ENCODE data around the gene HEATR9. TPM values are rescaled to one million over a fixed set of nuclear protein-coding genes. Genes with fewer than 3 reads are reported as not detected.
A peak's percentile ranks its signal among the peaks of the same experiment; 100 is the strongest.
"Not testable (repeated sequence)": the region's sequence is repeated elsewhere in the genome, so short reads cannot be mapped to it uniquely, and the experiment has no call there.

HEATR9 gene
- total and polyA plus RNA-seq, 4 donors, result 0.08 TPM; not detected in 3

DNA sequence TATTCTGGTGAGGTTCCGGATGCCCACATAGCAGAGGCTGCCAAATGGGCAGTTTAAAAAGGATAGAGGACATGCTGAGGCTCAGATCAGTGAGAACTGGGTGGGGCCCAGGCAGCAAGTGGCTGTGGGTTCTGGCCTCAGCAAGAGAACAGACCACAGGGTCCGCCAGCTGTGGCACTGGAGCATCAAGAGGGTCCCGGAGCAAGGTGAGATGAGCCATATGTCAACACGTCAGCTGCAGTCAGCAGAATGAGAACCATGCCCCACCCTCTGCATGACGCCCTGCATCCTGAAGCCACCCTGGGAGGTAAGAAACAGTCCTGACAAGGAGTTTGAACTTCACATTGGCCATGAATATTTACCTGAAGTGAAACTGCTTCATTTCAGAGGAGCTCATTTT, 31.6 kb upstream of the HEATR9 start:
- Histone ChIP-seq H3K27me3 (ENCODE audit: control insufficient read depth in 4 of 4, insufficient read depth in 4 of 4, low read length in 3 of 4) (no peaks in the 10 kb centered on the region), H3K4me3 (ENCODE audit: low read depth in 1 of 3, low read length in 3 of 3) (no peak overlapping the region), H3K27ac (ENCODE audit: low read depth in 1 of 2, low read length in 2 of 2) (no peak overlapping the region), H3K9me3 (ENCODE audit: control insufficient read depth in 4 of 4, low read length in 3 of 4) (no peaks in the 10 kb centered on the region), H3K9ac (ENCODE audit: low read depth in 1 of 2, low read length in 2 of 2) (no peak overlapping the region), H3K4me1 (ENCODE audit: control insufficient read depth in 4 of 4, insufficient read depth in 4 of 4, low read length in 3 of 4) (peaks cover 0 to 5% (median 0%) of the 10 kb centered on the region in 4 donors), H3K36me3 (ENCODE audit: control insufficient read depth in 4 of 4, insufficient read depth in 3 of 4, low read depth in 1 of 4, low read length in 3 of 4) (no peaks in the 10 kb centered on the region)
- no peak for DNase-seq (ENCODE audit: low spot score)
- 86% methylated on average over 5 of the region's 5 CpGs for WGBS
- TF ChIP-seq TAF1 (conservative IDR thresholded peaks at IDR 0.05) (no peak), RXRA (IDR thresholded peaks at IDR 0.05) (no peak), GABPA (IDR thresholded peaks at IDR 0.05 in 1 of 2, conservative IDR thresholded peaks at IDR 0.05 in 1 of 2) (no peak)
- TF ChIP-seq, protein P1, sequence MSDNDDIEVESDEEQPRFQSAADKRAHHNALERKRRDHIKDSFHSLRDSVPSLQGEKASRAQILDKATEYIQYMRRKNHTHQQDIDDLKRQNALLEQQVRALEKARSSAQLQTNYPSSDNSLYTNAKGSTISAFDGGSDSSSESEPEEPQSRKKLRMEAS (IDR thresholded peaks at IDR 0.05), result no peak

DNA sequence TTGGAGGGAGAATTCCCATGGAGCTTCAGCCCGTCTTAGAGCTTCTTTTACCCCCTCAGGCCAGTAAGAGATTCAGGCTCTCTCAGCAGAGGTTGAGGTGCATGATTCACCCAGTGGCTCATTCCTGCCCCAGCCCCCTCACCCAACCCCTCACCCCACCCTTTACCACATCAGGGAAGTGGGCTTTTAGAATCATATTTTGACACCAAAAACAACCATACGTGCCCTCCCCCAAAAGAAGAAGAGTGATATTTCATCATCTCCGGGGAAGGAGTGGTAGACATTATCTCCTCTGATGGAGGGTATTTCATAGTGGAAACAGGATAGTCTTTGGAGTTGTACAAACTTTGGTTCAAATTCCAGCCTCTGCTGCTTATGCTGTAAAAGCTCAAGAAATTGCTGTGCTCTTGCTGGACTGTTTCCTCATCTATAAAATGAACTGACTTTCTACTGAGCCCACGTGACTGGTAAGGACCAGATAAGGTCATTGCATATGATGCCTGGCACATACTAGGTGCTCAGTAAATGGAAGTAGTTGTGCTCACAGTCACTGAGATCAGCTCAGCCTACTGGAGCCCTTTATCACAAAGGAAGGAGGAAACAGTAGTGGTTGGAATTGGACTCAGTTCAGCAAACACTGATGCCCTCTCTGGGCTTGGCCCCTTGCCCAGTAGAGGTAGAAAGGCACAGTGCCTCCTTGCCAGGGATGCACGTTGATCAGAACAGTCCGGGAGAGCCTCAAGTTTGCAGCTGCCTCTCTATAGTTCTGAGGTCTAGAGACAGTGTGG, 29.8 kb upstream of the HEATR9 start:
- H3K27ac ChIP-seq (ENCODE audit: low read depth in 1 of 2, low read length in 2 of 2), result no peak overlapping the region
- H3K36me3 ChIP-seq (ENCODE audit: control insufficient read depth in 4 of 4, insufficient read depth in 3 of 4, low read depth in 1 of 4, low read length in 3 of 4), result no peaks in the 10 kb centered on the region
- H3K9ac ChIP-seq (ENCODE audit: low read depth in 1 of 2, low read length in 2 of 2), result no peak overlapping the region
- WGBS, result 49% methylated on average over 6 of the region's 6 CpGs
- DNase-seq (ENCODE audit: low spot score), result no peak
- H3K4me1 ChIP-seq (ENCODE audit: control insufficient read depth in 4 of 4, insufficient read depth in 4 of 4, low read length in 3 of 4), result peaks cover 0 to 5% (median 0%) of the 10 kb centered on the region in 4 donors
- H3K27me3 ChIP-seq (ENCODE audit: control insufficient read depth in 4 of 4, insufficient read depth in 4 of 4, low read length in 3 of 4), result no peaks in the 10 kb centered on the region
- no peaks in the 10 kb centered on the region for H3K9me3 ChIP-seq (ENCODE audit: control insufficient read depth in 4 of 4, low read length in 3 of 4)
- no peak overlapping the region for H3K4me3 ChIP-seq (ENCODE audit: low read depth in 1 of 3, low read length in 3 of 3)
- no peak for TF ChIP-seq RXRA (IDR thresholded peaks at IDR 0.05)
- TF ChIP-seq RAD21 (IDR thresholded peaks at IDR 0.05), result peak; percentile 12 to 31
- peak; percentile 45 to 51 for TF ChIP-seq HNF4A (conservative IDR thresholded peaks at IDR 0.05)

DNA sequence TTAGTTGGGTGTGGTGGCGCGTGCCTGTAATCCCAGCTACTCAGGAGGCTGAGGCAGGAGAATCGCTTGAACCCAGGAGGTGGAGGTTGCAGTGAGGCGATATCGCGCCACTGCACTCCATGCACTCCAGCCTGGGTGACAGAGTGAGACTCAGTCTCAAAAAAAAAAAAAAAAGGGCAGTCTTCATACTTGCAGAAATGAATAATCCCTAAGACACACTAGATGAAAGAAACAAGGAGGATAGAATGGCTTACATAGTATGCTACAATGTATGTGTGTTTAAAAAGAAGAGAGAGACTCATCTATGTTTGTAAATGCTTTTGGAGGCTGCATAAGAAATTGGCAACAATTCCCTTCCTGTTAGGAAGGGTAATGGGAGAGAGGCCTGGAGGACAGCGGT, 29.1 kb upstream of the HEATR9 start:
- not testable (repeated sequence) for DNase-seq (ENCODE audit: low spot score); H3K27me3 ChIP-seq (ENCODE audit: control insufficient read depth in 4 of 4, insufficient read depth in 4 of 4, low read length in 3 of 4); H3K36me3 ChIP-seq (ENCODE audit: control insufficient read depth in 4 of 4, insufficient read depth in 3 of 4, low read depth in 1 of 4, low read length in 3 of 4); H3K9ac ChIP-seq (ENCODE audit: low read depth in 1 of 2, low read length in 2 of 2); H3K4me1 ChIP-seq (ENCODE audit: control insufficient read depth in 4 of 4, insufficient read depth in 4 of 4, low read length in 3 of 4); H3K27ac ChIP-seq (ENCODE audit: low read depth in 1 of 2, low read length in 2 of 2); H3K9me3 ChIP-seq (ENCODE audit: control insufficient read depth in 4 of 4, low read length in 3 of 4); H3K4me3 ChIP-seq (ENCODE audit: low read depth in 1 of 3, low read length in 3 of 3)
- WGBS, result 97% methylated on average over 7 of the region's 7 CpGs

DNA sequence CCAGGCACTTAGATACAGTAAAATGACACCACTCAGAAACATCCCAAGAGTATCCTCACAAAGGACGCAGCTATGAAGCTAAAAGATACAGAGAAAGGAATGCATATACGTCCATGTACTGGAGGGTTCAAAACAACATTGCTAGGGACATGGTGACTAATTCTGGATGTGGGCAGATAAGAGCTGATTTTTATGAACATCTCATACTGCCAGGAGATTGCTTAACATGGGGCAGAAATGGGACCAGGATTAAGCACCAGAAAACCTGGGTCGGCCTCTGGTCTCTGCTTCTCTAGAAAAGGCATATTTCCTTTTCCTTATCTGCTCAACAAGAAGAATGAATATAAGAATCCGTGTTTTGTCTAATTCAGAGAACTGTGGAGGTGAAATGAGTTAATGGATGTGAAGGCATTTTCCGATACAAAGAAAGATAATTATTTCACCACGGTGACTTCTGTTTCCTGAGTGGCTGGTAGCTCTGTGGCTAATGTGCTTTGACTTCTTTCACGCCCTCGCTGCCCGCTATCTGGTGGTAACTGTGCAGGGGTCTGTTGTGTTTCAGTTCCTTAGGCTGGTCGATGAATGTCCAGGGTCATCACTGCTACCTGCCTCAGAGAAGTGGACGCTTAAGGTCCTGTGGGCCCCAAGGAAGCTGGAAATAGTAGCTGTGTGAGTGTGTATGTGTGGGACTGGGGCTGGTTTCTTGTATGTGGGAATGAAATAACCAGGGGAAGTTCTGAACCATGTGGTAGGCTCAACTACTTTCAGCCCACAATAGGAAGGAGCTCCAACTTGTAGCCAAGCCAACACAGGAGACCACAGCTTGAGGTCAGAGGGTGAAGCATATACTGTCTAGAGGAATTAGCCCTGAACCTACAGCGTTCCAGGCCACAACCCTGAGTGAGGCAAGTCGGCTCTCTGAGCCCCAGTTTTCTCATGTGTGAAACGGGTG, 27.2 kb upstream of the HEATR9 start:
- H3K27me3 ChIP-seq (ENCODE audit: control insufficient read depth in 4 of 4, insufficient read depth in 4 of 4, low read length in 3 of 4), result no peaks in the 10 kb centered on the region
- no peak for DNase-seq (ENCODE audit: low spot score)
- H3K36me3 ChIP-seq (ENCODE audit: control insufficient read depth in 4 of 4, insufficient read depth in 3 of 4, low read depth in 1 of 4, low read length in 3 of 4), result no peaks in the 10 kb centered on the region
- 79% methylated on average over 14 of the region's 14 CpGs for WGBS
- H3K4me3 ChIP-seq (ENCODE audit: low read depth in 1 of 3, low read length in 3 of 3), result no peak overlapping the region
- no peaks in the 10 kb centered on the region for H3K9me3 ChIP-seq (ENCODE audit: control insufficient read depth in 4 of 4, low read length in 3 of 4)
- H3K4me1 ChIP-seq (ENCODE audit: control insufficient read depth in 4 of 4, insufficient read depth in 4 of 4, low read length in 3 of 4), result peaks cover 0 to 5% (median 0%) of the 10 kb centered on the region in 4 donors
- H3K27ac ChIP-seq (ENCODE audit: low read depth in 1 of 2, low read length in 2 of 2), result no peak overlapping the region
- no peak overlapping the region for H3K9ac ChIP-seq (ENCODE audit: low read depth in 1 of 2, low read length in 2 of 2)
- TF ChIP-seq HNF4A (conservative IDR thresholded peaks at IDR 0.05) (no peak), TAF1 (conservative IDR thresholded peaks at IDR 0.05) (no peak), RXRA (IDR thresholded peaks at IDR 0.05) (no peak), YY1 (IDR thresholded peaks at IDR 0.05) (no peak)
- TF ChIP-seq, protein P2, sequence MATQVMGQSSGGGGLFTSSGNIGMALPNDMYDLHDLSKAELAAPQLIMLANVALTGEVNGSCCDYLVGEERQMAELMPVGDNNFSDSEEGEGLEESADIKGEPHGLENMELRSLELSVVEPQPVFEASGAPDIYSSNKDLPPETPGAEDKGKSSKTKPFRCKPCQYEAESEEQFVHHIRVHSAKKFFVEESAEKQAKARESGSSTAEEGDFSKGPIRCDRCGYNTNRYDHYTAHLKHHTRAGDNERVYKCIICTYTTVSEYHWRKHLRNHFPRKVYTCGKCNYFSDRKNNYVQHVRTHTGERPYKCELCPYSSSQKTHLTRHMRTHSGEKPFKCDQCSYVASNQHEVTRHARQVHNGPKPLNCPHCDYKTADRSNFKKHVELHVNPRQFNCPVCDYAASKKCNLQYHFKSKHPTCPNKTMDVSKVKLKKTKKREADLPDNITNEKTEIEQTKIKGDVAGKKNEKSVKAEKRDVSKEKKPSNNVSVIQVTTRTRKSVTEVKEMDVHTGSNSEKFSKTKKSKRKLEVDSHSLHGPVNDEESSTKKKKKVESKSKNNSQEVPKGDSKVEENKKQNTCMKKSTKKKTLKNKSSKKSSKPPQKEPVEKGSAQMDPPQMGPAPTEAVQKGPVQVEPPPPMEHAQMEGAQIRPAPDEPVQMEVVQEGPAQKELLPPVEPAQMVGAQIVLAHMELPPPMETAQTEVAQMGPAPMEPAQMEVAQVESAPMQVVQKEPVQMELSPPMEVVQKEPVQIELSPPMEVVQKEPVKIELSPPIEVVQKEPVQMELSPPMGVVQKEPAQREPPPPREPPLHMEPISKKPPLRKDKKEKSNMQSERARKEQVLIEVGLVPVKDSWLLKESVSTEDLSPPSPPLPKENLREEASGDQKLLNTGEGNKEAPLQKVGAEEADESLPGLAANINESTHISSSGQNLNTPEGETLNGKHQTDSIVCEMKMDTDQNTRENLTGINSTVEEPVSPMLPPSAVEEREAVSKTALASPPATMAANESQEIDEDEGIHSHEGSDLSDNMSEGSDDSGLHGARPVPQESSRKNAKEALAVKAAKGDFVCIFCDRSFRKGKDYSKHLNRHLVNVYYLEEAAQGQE (IDR thresholded peaks at IDR 0.05), result no peak
- TF ChIP-seq, protein P3, sequence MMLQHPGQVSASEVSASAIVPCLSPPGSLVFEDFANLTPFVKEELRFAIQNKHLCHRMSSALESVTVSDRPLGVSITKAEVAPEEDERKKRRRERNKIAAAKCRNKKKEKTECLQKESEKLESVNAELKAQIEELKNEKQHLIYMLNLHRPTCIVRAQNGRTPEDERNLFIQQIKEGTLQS (IDR thresholded peaks at IDR 0.05), result no peak
- TF ChIP-seq, protein P4, sequence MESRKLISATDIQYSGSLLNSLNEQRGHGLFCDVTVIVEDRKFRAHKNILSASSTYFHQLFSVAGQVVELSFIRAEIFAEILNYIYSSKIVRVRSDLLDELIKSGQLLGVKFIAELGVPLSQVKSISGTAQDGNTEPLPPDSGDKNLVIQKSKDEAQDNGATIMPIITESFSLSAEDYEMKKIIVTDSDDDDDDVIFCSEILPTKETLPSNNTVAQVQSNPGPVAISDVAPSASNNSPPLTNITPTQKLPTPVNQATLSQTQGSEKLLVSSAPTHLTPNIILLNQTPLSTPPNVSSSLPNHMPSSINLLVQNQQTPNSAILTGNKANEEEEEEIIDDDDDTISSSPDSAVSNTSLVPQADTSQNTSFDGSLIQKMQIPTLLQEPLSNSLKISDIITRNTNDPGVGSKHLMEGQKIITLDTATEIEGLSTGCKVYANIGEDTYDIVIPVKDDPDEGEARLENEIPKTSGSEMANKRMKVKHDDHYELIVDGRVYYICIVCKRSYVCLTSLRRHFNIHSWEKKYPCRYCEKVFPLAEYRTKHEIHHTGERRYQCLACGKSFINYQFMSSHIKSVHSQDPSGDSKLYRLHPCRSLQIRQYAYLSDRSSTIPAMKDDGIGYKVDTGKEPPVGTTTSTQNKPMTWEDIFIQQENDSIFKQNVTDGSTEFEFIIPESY (IDR thresholded peaks at IDR 0.05), result no peak
